ENCODE data around the gene RASSF5. TPM values are rescaled to one million over a fixed set of nuclear protein-coding genes. Genes with fewer than 3 reads are reported as not detected.

Gene RASSF5
- total and polyA plus RNA-seq, 2 donors (not counting 1 experiment from before 2014, with no cell fraction given), result 69.7 to 146 TPM

DNA sequence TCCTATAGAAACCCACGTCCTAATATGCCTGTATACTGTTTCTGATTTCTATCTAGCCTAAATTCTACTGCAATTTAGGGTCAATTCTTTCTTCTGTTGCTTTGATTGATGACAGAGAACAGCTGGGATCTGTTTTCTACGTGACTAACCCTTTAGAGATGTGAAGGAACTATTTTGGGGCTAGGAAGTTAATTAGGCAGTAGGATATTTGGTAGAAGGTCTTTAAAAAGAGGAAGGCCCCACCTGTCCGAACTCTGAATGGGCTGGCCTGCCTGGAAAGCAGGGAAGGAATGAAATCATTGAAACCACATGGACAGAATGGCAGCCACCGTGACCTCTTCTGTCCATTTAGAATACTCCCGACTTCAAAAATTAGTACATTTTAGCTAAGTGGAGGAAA, 83.9 kb downstream of the RASSF5 start:
- Histone ChIP-seq H3K27ac (ENCODE audit: low read length in 2 of 2) (peak overlapping the region in 1 of 2 donors; percentile 9), H4K20me1 (ENCODE audit: control insufficient read depth, insufficient read depth, low read length, poor library complexity, severe bottlenecking) (peaks cover 23% of the 10 kb centered on the region), H3K27me3 (replicated peaks in 1 of 4; ENCODE audit: control extremely low read depth in 1 of 4, control insufficient read depth in 3 of 4, insufficient read depth in 4 of 4, low read length in 3 of 4) (no peaks in the 10 kb centered on the region), H3K9me3 (ENCODE audit: control extremely low read depth in 1 of 3, control insufficient read depth in 2 of 3, insufficient read depth in 1 of 3, low read length in 2 of 3) (no peaks in the 10 kb centered on the region), H3K4me1 (ENCODE audit: control insufficient read depth in 2 of 2, insufficient read depth in 2 of 2, low read length in 2 of 2) (no peaks in the 10 kb centered on the region), H3K4me2 (replicated peaks; ENCODE audit: low read depth, low read length, poor library complexity, severe bottlenecking) (no peak overlapping the region), H3K79me2 (ENCODE audit: control insufficient read depth, insufficient read depth, low read length) (no peaks in the 10 kb centered on the region), H2AFZ (ENCODE audit: insufficient read depth, low read depth, low read length, poor library complexity, severe bottlenecking) (no peak overlapping the region), H3K4me3 (ENCODE audit: control extremely low read depth in 1 of 5, extremely low read depth in 1 of 5, insufficient read depth in 1 of 5, low read depth in 2 of 5, low read length in 4 of 5) (no peak overlapping the region), H3K9ac (ENCODE audit: low read length) (no peak overlapping the region), H3K36me3 (replicated peaks in 1 of 2; ENCODE audit: control extremely low read depth in 1 of 2, control insufficient read depth in 1 of 2, extremely low read depth in 1 of 2, insufficient read depth in 2 of 2, low read length in 1 of 2) (peaks cover 0 to 90% of the 10 kb centered on the region in 2 experiments)
- Mint-ChIP-seq H3K4me3 (no peak overlapping the region), H3K27ac (peak overlapping the region; percentile 22), H3K9me3 (ENCODE audit: insufficient read depth) (no peaks in the 10 kb centered on the region), H3K27me3 (no peaks in the 10 kb centered on the region), H3K4me1 (peaks cover 7% of the 10 kb centered on the region)
- WGBS (ENCODE audit: insufficient coverage), result 89% methylated on average over 1 of the region's 5 CpGs
- no peak for TF ChIP-seq EZH2 (IDR thresholded peaks at IDR 0.05; ENCODE audit: borderline replicate concordance, insufficient read depth, low read depth, low read length, poor library complexity, severe bottlenecking)
- TF ChIP-seq, protein P1, sequence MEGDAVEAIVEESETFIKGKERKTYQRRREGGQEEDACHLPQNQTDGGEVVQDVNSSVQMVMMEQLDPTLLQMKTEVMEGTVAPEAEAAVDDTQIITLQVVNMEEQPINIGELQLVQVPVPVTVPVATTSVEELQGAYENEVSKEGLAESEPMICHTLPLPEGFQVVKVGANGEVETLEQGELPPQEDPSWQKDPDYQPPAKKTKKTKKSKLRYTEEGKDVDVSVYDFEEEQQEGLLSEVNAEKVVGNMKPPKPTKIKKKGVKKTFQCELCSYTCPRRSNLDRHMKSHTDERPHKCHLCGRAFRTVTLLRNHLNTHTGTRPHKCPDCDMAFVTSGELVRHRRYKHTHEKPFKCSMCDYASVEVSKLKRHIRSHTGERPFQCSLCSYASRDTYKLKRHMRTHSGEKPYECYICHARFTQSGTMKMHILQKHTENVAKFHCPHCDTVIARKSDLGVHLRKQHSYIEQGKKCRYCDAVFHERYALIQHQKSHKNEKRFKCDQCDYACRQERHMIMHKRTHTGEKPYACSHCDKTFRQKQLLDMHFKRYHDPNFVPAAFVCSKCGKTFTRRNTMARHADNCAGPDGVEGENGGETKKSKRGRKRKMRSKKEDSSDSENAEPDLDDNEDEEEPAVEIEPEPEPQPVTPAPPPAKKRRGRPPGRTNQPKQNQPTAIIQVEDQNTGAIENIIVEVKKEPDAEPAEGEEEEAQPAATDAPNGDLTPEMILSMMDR (IDR thresholded peaks at IDR 0.05), result no peak
- intact Hi-C loops (cut with micrococcal nuclease), result no loop called here
- ChIA-PET CTCF (interaction anchor here (0.7 to 5.2 kb wide), 10 partner anchors 8 to 392 kb away, joined by 3 to 26 read pairs (median 6); no protein-coding TSS in a partner anchor), POLR2A (no interaction called here)
- DNase-seq (no peak), ATAC-seq (ENCODE audit: low read depth) (no peak)

DNA sequence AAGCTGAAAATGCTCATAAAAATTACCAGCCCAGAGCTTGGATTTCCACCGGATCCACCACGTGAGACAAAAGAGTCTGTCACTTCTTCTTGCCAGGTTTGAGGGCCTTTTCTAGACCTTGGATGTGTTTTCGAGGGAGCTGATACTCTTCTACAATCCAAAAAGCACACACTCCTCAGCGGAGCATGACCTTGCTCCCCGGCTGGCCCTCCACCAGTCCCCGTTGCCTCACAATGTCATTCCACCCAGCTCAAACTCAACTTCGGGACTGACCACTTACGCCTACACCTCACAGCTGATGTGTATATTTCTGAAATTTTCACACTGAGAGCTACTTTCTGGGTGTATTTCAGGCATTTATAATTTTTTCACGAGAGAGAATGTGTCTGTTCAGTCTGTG, 84.4 kb downstream of the RASSF5 start:
- Histone ChIP-seq H3K4me1 (ENCODE audit: control insufficient read depth in 2 of 2, insufficient read depth in 2 of 2, low read length in 2 of 2) (no peaks in the 10 kb centered on the region), H3K36me3 (replicated peaks in 1 of 2; ENCODE audit: control extremely low read depth in 1 of 2, control insufficient read depth in 1 of 2, extremely low read depth in 1 of 2, insufficient read depth in 2 of 2, low read length in 1 of 2) (peaks cover 0 to 89% of the 10 kb centered on the region in 2 experiments), H4K20me1 (ENCODE audit: control insufficient read depth, insufficient read depth, low read length, poor library complexity, severe bottlenecking) (peaks cover 19% of the 10 kb centered on the region), H3K4me2 (replicated peaks; ENCODE audit: low read depth, low read length, poor library complexity, severe bottlenecking) (no peak overlapping the region), H3K4me3 (ENCODE audit: control extremely low read depth in 1 of 5, extremely low read depth in 1 of 5, insufficient read depth in 1 of 5, low read depth in 2 of 5, low read length in 4 of 5) (no peak overlapping the region), H3K27me3 (replicated peaks in 1 of 4; ENCODE audit: control extremely low read depth in 1 of 4, control insufficient read depth in 3 of 4, insufficient read depth in 4 of 4, low read length in 3 of 4) (no peaks in the 10 kb centered on the region), H3K9ac (ENCODE audit: low read length) (no peak overlapping the region), H3K79me2 (ENCODE audit: control insufficient read depth, insufficient read depth, low read length) (no peaks in the 10 kb centered on the region), H3K9me3 (ENCODE audit: control extremely low read depth in 1 of 3, control insufficient read depth in 2 of 3, insufficient read depth in 1 of 3, low read length in 2 of 3) (no peaks in the 10 kb centered on the region), H3K27ac (ENCODE audit: low read length in 2 of 2) (no peak overlapping the region), H2AFZ (ENCODE audit: insufficient read depth, low read depth, low read length, poor library complexity, severe bottlenecking) (no peak overlapping the region)
- Mint-ChIP-seq H3K27ac (peak overlapping the region; percentile 22), H3K27me3 (no peaks in the 10 kb centered on the region), H3K4me3 (no peak overlapping the region), H3K9me3 (ENCODE audit: insufficient read depth) (no peaks in the 10 kb centered on the region), H3K4me1 (peaks cover 7% of the 10 kb centered on the region)
- WGBS (ENCODE audit: insufficient coverage), result 98% methylated on average over 5 of the region's 9 CpGs
- POLR2A ChIA-PET, result no interaction called here
- intact Hi-C loops (cut with micrococcal nuclease), result no loop called here
- TF ChIP-seq EZH2 (IDR thresholded peaks at IDR 0.05; ENCODE audit: borderline replicate concordance, insufficient read depth, low read depth, low read length, poor library complexity, severe bottlenecking), result no peak
- TF ChIP-seq, protein P1 (IDR thresholded peaks at IDR 0.05), result no peak
- no peak for ATAC-seq (ENCODE audit: low read depth)
- CTCF ChIA-PET, result interaction anchor here (0.7 to 5.2 kb wide), 12 partner anchors 8 to 392 kb away, joined by 3 to 26 read pairs (median 6); no protein-coding TSS in a partner anchor
- no peak for DNase-seq

All from B cell (primary cell).